VCaP (cell line): ENCODE data around the gene PFN3.

ENCODE experiments used
- H3K27ac ChIP-seq: fragments of 450-650 bp; 2 replicates; pipeline ENCODE4 v1.5.1; 2017
- CTCF ChIP-seq: fragments of 450-650 bp; conservative IDR thresholded peaks from 2 replicates; pipeline ENCODE4 v1.5.1; 2017; ENCODE audit warnings: mild to moderate bottlenecking, moderate library complexity

The PFN3 gene

GRCh38 chr5:177433658-177434217 lies 33.3 kb upstream of the PFN3 start:
- no peak overlapping the region for H3K27ac ChIP-seq
- no peak for TF ChIP-seq CTCF

- no peak overlapping the region for H3K27ac ChIP-seq
- TF ChIP-seq CTCF: no peak
Observed at GRCh38 chr5:177432839-177433657, 32.6 kb upstream of the PFN3 start.

GRCh38 chr5:177432143-177432838 lies 31.8 kb upstream of the PFN3 start:
- H3K27ac ChIP-seq: peak overlapping the region; percentile 11; the same call in 1 of the 2 replicates
- no peak for TF ChIP-seq CTCF

- TF ChIP-seq CTCF: no peak
- H3K27ac ChIP-seq: peak overlapping the region; percentile 11; the same call in 1 of the 2 replicates
Observed at GRCh38 chr5:177431317-177432142, 31.1 kb upstream of the PFN3 start.

- TF ChIP-seq CTCF: no peak
- H3K27ac ChIP-seq: peak overlapping the region; percentile 11; the same call in 1 of the 2 replicates
Observed at GRCh38 chr5:177430972-177431316, 30.5 kb upstream of the PFN3 start.

- peak overlapping the region; percentile 95; the same call in 1 of the 2 replicates for H3K27ac ChIP-seq
- no peak for TF ChIP-seq CTCF
Observed at GRCh38 chr5:177430140-177430951, 29.9 kb upstream of the PFN3 start.
